Left ventricle myocardium inferior (tissue), 1 donor: Measurements from ENCODE around the gene HUS1. TPM values are rescaled to one million over a fixed set of nuclear protein-coding genes. Genes with fewer than 3 reads are reported as not detected.
A peak's percentile ranks its signal among the peaks of the same experiment; 100 is the strongest.
"Not testable (repeated sequence)": the region's sequence is repeated elsewhere in the genome, so short reads cannot be mapped to it uniquely, and the experiment has no call there.

Source experiments
- DNase-seq: peaks from one replicate; pipeline ENCODE4 v3.0.0-alpha.2; 2020
- H3K27ac ChIP-seq: fragments of 200-600 bp; replicated peaks from 2 replicates; pipeline ENCODE4 v1.8.0; 2021
- H3K27me3 ChIP-seq: fragments of 200-600 bp; 2 replicates; pipeline ENCODE4 v1.8.0; 2021; ENCODE audit warnings: low read depth
- H3K36me3 ChIP-seq: fragments of 200-600 bp; 2 replicates; pipeline ENCODE4 v1.8.0; 2021
- H3K4me1 ChIP-seq: fragments of 200-600 bp; 2 replicates; pipeline ENCODE4 v1.8.0; 2021
- H3K4me3 ChIP-seq: fragments of 200-600 bp; 2 replicates; pipeline ENCODE4 v1.8.0; 2021; ENCODE audit warnings: mild to moderate bottlenecking, moderate library complexity
- H3K9me3 ChIP-seq: fragments of 200-600 bp; replicated peaks from 2 replicates; pipeline ENCODE4 v1.8.0; 2021
- intact Hi-C: fragments of 100-400 bp; cut with micrococcal nuclease; formaldehyde crosslinking; loops from one replicate; pipeline ENCODE4 v1.11.0; 2022
- total RNA-seq: library from RNA; stranded (reverse); fragmentation: NEBNext Ultra II Directional; extraction: Animal tissue kit (Norgen Biotek cat#: 25700); gene quantifications from one replicate; pipeline ENCODE4 v1.2.1, GENCODE V29; 2021
- TF ChIP-seq, protein P1 (sequence below): fragments of 200-600 bp; IDR thresholded peaks from 2 replicates; pipeline ENCODE4 v1.8.0; 2021; ENCODE audit warnings: antibody characterized with exemption, mild to moderate bottlenecking, borderline replicate concordance
- donor health status: DM: no; HTN: yes; CAD: no; lungs with severe emphysema.

HUS1 gene
- total RNA-seq, 1 donor from 2014 or later = 26.4 TPM

DNA sequence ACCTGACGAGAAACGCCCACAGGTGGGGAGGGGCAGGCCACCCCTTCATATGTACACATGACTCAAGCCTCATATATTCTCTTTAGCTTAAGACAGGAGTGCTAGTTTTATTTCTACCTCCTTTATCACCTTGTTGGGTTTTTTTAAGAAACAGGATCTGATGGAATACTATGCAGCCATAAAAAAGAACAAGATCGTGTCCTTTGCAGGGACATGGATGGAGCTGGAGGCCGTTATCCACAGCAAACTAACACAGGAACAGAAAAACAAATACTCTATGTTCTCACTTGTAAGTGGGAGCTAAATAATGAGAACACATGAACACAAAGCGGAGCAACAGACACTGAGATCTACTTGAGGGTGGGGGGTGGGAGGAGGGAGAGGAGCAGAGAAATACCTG is 11.2 kb upstream of the HUS1 start:
- H3K9me3 ChIP-seq = no peaks in the 10 kb centered on the region
- TF ChIP-seq, protein P1, sequence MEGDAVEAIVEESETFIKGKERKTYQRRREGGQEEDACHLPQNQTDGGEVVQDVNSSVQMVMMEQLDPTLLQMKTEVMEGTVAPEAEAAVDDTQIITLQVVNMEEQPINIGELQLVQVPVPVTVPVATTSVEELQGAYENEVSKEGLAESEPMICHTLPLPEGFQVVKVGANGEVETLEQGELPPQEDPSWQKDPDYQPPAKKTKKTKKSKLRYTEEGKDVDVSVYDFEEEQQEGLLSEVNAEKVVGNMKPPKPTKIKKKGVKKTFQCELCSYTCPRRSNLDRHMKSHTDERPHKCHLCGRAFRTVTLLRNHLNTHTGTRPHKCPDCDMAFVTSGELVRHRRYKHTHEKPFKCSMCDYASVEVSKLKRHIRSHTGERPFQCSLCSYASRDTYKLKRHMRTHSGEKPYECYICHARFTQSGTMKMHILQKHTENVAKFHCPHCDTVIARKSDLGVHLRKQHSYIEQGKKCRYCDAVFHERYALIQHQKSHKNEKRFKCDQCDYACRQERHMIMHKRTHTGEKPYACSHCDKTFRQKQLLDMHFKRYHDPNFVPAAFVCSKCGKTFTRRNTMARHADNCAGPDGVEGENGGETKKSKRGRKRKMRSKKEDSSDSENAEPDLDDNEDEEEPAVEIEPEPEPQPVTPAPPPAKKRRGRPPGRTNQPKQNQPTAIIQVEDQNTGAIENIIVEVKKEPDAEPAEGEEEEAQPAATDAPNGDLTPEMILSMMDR = no peak
- intact Hi-C loops = loop anchor here (5.0 kb wide), 1 partner anchor 122 kb away; no protein-coding TSS in a partner anchor
- H3K36me3 ChIP-seq = no peaks in the 10 kb centered on the region
- no peaks in the 10 kb centered on the region for H3K27me3 ChIP-seq
- no peak overlapping the region for H3K4me3 ChIP-seq
- H3K4me1 ChIP-seq = peaks cover 11% of the 10 kb centered on the region
- DNase-seq = no peak
- H3K27ac ChIP-seq = no peak overlapping the region

DNA sequence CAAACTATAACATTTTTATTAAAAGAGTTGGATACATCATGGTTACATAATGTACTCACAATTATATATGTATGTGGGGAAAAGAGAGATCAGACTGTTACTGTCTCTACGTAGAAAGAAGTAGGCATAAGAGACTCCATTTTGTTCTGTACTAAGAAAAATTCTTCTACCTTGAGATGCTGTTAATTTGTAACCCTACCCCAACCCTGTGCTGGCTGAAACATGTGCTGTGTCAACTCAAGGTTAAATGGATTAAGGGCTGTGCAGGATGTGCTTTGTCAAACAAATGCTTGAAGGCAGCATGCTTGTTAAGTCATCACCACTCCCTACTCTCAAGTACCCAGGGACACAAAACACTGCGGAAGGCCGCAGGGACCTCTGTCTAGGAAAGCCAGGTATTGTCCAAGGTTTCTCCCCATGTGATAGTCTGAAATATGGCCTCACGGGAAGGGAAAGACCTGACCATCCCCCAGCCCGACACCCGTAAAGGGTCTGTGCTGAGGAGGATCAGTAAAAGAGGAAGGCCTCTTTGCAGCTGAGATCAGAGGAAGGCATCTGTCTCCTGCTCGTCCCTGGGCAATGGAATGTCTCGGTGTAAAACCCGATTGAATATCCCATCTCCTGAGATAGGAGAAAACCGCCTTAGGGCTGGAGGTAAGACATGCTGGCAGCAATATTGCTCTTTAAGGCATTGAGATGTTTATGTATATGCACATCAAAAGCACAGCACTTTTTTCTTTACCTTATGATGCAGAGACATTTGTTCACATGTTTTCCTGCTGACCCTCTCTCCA is 10.4 kb upstream of the HUS1 start:
- not testable (repeated sequence) for H3K36me3 ChIP-seq, H3K27me3 ChIP-seq, DNase-seq, H3K27ac ChIP-seq, H3K9me3 ChIP-seq, H3K4me3 ChIP-seq
- H3K4me1 ChIP-seq = peaks cover 11% of the 10 kb centered on the region
- intact Hi-C loops = loop anchor here (5.0 kb wide), 1 partner anchor 122 kb away; no protein-coding TSS in a partner anchor

DNA sequence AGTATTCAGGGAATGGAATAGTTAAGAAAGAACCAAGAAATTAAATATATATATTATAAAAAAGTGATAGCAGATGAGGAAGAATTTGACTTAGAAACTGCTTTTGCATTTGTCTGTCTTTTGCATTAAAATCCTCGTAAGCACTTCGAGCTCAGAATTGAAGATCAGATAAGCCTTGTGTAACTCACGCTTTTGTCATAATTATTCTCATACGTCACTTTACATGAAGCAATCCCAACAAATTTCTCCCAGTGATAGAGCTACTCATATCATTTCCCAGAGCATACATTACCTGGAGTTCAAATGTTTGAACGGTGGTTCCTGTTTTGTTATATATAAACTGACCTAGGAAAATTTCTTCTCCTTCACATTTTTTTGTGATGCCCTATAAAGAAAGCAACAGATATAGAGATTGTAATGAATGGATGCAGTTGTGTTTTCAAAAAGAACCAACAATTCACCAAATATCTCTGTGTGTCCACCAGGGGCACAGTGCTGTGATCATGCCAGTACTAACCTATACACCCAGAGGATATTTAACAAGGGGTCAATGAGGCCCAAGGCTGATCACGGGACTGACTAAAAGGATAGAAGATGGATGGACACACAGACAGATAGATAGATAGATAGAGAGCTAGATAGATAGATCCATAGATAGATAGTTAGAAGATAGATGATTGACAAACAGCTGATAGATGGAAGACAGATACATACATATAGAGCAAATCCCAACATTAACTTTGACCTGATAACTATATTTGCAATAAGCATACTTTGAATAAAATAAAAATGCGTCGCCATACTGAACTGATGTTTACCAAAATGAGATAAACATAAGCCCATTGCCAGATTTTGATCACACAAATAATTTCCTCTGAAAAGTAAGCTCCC is 9.3 kb upstream of the HUS1 start:
- Histone ChIP-seq H3K27me3 (no peaks in the 10 kb centered on the region), H3K4me3 (no peak overlapping the region), H3K36me3 (no peaks in the 10 kb centered on the region), H3K27ac (no peak overlapping the region), H3K9me3 (no peaks in the 10 kb centered on the region), H3K4me1 (peaks cover 11% of the 10 kb centered on the region)
- DNase-seq = no peak
- TF ChIP-seq, protein P1 = peak; percentile 19
- intact Hi-C loops = no loop called here

DNA sequence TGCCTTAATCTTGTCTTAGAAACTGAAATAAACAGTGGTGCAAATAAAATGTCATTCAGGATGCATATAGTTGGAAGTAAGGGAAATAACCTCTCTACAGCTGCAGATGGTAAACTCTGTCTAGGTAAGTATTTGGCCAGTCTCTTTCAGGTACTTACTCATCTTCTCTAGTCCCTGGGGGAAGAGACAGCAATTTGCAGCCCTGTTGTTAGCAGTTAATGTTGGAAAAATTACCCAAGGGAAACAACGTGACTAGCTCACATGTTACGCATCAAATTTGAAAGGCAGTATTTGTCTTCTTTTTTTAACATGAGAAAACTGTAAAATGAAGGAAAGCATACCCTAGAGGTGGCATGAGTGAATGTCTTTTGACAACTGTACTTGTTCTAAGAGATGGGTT is 3.2 kb upstream of the HUS1 start:
- Histone ChIP-seq H3K27me3 (no peaks in the 10 kb centered on the region), H3K9me3 (no peaks in the 10 kb centered on the region), H3K4me3 (no peak overlapping the region), H3K36me3 (peaks cover 7% of the 10 kb centered on the region), H3K4me1 (peaks cover 17% of the 10 kb centered on the region), H3K27ac (no peak overlapping the region)
- intact Hi-C loops = no loop called here
- DNase-seq = no peak
- TF ChIP-seq, protein P1 = no peak

DNA sequence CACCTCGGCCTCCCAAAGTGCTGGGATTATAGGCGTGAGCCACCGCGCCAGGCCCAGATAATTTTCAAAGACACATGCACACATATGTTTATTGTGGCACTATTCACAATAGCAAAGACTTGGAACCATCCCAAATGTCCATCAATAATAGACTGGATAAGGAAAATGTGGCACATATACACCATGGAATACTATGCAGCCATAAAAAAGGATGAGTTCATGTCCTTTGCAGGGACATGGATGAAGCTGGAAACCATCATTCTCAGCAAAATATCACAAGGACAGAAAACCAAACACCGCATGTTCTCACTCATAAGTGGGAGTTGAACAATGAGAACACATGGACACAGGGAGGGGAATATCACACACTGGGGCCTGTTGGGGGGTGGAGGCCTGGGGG is 1.2 kb upstream of the HUS1 start:
- H3K4me3 ChIP-seq, intact Hi-C loops, H3K27ac ChIP-seq, H3K27me3 ChIP-seq, H3K9me3 ChIP-seq, DNase-seq: not testable (repeated sequence)
- H3K4me1 ChIP-seq = peaks cover 26% of the 10 kb centered on the region
- H3K36me3 ChIP-seq = peaks cover 27% of the 10 kb centered on the region

DNA sequence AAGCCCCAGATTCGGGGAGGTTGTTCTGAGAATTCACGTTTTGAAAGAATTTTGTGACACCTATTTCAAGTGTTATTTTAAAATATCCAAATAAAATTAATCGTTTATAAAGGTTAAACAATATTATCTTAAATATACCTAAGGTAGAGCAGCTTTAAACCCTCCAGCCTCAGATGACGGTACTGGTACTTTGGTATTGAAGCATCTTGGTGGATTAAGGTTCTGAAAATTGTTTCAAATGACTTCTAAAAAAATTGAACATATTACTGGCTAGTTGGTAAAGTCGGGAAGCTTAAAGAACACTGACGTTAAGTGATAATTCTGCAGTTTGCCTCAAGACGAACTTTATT is 392 bp upstream of the HUS1 start:
- Histone ChIP-seq H3K9me3 (no peaks in the 10 kb centered on the region), H3K36me3 (peaks cover 35% of the 10 kb centered on the region), H3K4me1 (peaks cover 28% of the 10 kb centered on the region), H3K27ac (peak overlapping the region; percentile 87), H3K27me3 (no peaks in the 10 kb centered on the region), H3K4me3 (peak overlapping the region; percentile 74)
- TF ChIP-seq, protein P1 = no peak
- intact Hi-C loops = no loop called here
- no peak for DNase-seq
